ENCODE data around the gene SERPINA4. TPM values are rescaled to one million over a fixed set of nuclear protein-coding genes. Genes with fewer than 3 reads are reported as not detected.

The SERPINA4 gene
- total and polyA plus RNA-seq, 2 of the 13 experiments (the other 11 are each of a cell fraction or from before 2014, with no cell fraction given), result 39.1 to 57.8 TPM

DNA sequence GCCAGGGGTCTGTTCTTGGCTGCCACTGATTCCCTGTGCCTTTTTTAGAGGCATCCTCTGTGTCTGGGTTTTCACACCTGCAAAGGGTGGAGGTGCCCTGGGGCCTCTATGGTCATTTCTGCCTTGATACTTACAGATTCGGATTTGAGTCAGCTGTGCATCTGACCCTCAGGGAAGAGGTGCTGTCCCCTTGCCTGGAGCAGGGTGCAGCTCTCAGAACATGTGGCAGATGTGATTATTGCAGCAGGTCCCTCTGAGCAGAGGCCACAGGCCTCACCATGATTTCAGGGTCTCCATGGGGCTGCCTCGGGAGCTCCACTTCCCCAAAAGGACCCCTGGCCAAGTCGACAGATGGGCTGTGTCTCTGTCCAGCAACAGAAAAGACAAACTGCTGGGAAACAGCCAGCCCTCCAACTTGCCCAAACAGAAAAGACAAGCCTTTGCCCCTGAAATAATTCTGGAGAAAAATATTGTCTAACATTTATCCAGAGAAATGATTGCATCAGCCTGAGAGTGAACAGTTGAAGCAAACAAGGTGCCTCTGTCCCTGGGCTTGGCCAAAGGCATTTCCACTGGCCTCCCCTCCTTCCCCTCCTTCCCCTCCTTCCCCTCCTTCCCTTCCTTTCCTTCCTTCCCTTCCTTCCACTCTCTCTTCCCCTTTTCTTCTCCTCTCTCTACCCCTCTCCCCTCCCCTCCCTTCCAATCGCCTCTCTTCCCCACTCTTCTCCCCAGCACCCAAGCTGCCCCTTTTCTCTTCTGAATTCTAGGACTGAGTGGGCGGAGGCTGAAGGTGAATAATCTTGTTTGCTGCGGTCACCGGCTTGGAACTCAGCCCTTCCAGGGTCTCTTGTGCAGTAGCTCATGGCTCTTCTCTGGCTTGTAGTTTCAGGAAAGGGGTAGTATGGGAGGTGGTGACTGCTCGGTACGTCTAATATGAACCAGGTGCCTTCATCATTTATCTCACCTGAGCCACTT, 51.6 kb downstream of the SERPINA4 start (continued):
- TF ChIP-seq, protein P1, sequence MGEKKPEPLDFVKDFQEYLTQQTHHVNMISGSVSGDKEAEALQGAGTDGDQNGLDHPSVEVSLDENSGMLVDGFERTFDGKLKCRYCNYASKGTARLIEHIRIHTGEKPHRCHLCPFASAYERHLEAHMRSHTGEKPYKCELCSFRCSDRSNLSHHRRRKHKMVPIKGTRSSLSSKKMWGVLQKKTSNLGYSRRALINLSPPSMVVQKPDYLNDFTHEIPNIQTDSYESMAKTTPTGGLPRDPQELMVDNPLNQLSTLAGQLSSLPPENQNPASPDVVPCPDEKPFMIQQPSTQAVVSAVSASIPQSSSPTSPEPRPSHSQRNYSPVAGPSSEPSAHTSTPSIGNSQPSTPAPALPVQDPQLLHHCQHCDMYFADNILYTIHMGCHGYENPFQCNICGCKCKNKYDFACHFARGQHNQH (CRISPR knock-in tag; IDR thresholded peaks at IDR 0.05), result 0 out of 2 replicates have a peak, but pooled peaks have one; percentile 40
- no peak for TF ChIP-seq ZNF530 (CRISPR knock-in tag; IDR thresholded peaks at IDR 0.05; ENCODE audit: low read depth)
- peak; percentile 12 for TF ChIP-seq ZEB1 (IDR thresholded peaks at IDR 0.05; ENCODE audit: insufficient replicate concordance, low read depth)
- TF ChIP-seq KDM4B (CRISPR knock-in tag; IDR thresholded peaks at IDR 0.05), result no peak
- TF ChIP-seq TBP (CRISPR knock-in tag; IDR thresholded peaks at IDR 0.05), result no peak
- TF ChIP-seq ZNF335 (CRISPR knock-in tag; IDR thresholded peaks at IDR 0.05), result peak; percentile 49; the same call in 1 of the 2 replicates
- TF ChIP-seq, protein P2, sequence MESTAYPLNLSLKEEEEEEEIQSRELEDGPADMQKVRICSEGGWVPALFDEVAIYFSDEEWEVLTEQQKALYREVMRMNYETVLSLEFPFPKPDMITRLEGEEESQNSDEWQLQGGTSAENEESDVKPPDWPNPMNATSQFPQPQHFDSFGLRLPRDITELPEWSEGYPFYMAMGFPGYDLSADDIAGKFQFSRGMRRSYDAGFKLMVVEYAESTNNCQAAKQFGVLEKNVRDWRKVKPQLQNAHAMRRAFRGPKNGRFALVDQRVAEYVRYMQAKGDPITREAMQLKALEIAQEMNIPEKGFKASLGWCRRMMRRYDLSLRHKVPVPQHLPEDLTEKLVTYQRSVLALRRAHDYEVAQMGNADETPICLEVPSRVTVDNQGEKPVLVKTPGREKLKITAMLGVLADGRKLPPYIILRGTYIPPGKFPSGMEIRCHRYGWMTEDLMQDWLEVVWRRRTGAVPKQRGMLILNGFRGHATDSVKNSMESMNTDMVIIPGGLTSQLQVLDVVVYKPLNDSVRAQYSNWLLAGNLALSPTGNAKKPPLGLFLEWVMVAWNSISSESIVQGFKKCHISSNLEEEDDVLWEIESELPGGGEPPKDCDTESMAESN (CRISPR knock-in tag; conservative IDR thresholded peaks at IDR 0.05), result 0 out of 2 replicates have a peak, but pooled peaks have one; percentile 43
- no peak for TF ChIP-seq RXRB (CRISPR knock-in tag; IDR thresholded peaks at IDR 0.05; ENCODE audit: borderline replicate concordance)
- TF ChIP-seq ARNTL (CRISPR knock-in tag; IDR thresholded peaks at IDR 0.05), result no peak
- TF ChIP-seq, protein P3, sequence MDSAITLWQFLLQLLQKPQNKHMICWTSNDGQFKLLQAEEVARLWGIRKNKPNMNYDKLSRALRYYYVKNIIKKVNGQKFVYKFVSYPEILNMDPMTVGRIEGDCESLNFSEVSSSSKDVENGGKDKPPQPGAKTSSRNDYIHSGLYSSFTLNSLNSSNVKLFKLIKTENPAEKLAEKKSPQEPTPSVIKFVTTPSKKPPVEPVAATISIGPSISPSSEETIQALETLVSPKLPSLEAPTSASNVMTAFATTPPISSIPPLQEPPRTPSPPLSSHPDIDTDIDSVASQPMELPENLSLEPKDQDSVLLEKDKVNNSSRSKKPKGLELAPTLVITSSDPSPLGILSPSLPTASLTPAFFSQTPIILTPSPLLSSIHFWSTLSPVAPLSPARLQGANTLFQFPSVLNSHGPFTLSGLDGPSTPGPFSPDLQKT (CRISPR knock-in tag; IDR thresholded peaks at IDR 0.05; ENCODE audit: borderline replicate concordance), result no peak
- TF ChIP-seq, protein P4, sequence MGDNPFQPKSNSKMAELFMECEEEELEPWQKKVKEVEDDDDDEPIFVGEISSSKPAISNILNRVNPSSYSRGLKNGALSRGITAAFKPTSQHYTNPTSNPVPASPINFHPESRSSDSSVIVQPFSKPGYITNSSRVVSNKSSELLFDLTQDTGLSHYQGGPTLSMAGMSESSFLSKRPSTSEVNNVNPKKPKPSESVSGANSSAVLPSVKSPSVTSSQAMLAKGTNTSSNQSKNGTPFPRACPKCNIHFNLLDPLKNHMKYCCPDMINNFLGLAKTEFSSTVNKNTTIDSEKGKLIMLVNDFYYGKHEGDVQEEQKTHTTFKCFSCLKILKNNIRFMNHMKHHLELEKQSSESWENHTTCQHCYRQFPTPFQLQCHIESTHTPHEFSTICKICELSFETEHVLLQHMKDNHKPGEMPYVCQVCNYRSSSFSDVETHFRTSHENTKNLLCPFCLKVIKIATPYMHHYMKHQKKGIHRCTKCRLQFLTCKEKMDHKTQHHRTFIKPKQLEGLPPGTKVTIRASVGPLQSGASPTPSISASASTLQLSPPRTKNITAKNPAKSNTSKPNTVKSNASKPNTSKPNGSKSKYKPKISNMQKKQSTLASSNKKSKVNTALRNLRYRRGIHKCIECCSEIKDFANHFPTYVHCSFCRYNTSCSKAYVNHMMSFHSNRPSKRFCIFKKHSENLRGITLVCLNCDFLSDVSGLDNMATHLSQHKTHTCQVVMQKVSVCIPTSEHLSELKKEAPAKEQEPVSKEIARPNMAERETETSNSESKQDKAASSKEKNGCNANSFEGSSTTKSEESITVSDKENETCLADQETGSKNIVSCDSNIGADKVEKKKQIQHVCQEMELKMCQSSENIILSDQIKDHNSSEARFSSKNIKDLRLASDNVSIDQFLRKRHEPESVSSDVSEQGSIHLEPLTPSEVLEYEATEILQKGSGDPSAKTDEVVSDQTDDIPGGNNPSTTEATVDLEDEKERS (CRISPR knock-in tag; IDR thresholded peaks at IDR 0.05), result no peak
- TF ChIP-seq PHF5A (CRISPR knock-in tag; IDR thresholded peaks at IDR 0.05; ENCODE audit: low read depth, unreplicated experiment), result no peak
- no peak for TF ChIP-seq HES4 (CRISPR knock-in tag; IDR thresholded peaks at IDR 0.05; ENCODE audit: borderline replicate concordance)
- TF ChIP-seq, protein P5, sequence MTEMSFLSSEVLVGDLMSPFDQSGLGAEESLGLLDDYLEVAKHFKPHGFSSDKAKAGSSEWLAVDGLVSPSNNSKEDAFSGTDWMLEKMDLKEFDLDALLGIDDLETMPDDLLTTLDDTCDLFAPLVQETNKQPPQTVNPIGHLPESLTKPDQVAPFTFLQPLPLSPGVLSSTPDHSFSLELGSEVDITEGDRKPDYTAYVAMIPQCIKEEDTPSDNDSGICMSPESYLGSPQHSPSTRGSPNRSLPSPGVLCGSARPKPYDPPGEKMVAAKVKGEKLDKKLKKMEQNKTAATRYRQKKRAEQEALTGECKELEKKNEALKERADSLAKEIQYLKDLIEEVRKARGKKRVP (CRISPR knock-in tag; IDR thresholded peaks at IDR 0.05), result peak; percentile 48 to 91; a peak in 2 of 4 replicates
- TF ChIP-seq EHMT2 (IDR thresholded peaks at IDR 0.05; ENCODE audit: borderline replicate concordance, low read depth, low read length), result no peak
- TF ChIP-seq SYNCRIP (IDR thresholded peaks at IDR 0.05; ENCODE audit: insufficient read depth, low read depth, low read length), result no peak
- TF ChIP-seq ZNF543 (CRISPR knock-in tag; IDR thresholded peaks at IDR 0.05), result 0 out of 2 replicates have a peak, but pooled peaks have one; percentile 23
- TF ChIP-seq PLRG1 (conservative IDR thresholded peaks at IDR 0.05), result no peak

Measured in HepG2 (cell line).